HepG2 (cell line): Measurements from ENCODE around the gene HTR4. TPM values are rescaled to one million over a fixed set of nuclear protein-coding genes. Genes with fewer than 3 reads are reported as not detected.

Experiments
- ATAD3A ChIP-seq: sonication (generic); formaldehyde crosslinking; IDR thresholded peaks from 2 replicates; pipeline ENCODE4 v1.4.0; 2020; ENCODE audit warnings: missing genetic modification reagents
- CEBPB ChIP-seq: IDR thresholded peaks from 2 replicates; pipeline ENCODE4 v1.6.1; 2011; ENCODE audit warnings: low read depth, low read length, improper control_type of control experiment, borderline replicate concordance
- CENPBD1 ChIP-seq: sonication (generic); formaldehyde crosslinking; IDR thresholded peaks from 2 replicates; pipeline ENCODE4 v1.8.0; 2022; ENCODE audit warnings: missing genetic modification reagents, low read depth, mild to moderate bottlenecking, borderline replicate concordance
- CERS6 ChIP-seq: sonication (generic); formaldehyde crosslinking; IDR thresholded peaks from 2 replicates; pipeline ENCODE4 v1.5.0; 2020; ENCODE audit warnings: missing genetic modification reagents
- HMGXB4 ChIP-seq, 2 experiments: sonication (generic) in 1 of 2; formaldehyde crosslinking in 1 of 2; IDR thresholded peaks; 2 replicates each; pipeline versions ENCODE4 v1.4.0 to v1.6.1; 2018 to 2020; ENCODE audit warnings: missing genetic modification reagents in 2 of 2, borderline replicate concordance in 1 of 2, low read depth in 1 of 2, mild to moderate bottlenecking in 1 of 2, missing biosample characterization in 1 of 2
- MTF1 ChIP-seq: sonication (generic); formaldehyde crosslinking; IDR thresholded peaks from 2 replicates; pipeline ENCODE4 v1.5.0; 2020; ENCODE audit warnings: missing genetic modification reagents
- RERE ChIP-seq: IDR thresholded peaks from 2 replicates; pipeline ENCODE4 v1.6.1; 2016; ENCODE audit warnings: low read depth, missing genetic modification reagents, missing compliant biosample characterization
- RFXANK ChIP-seq: IDR thresholded peaks from 2 replicates; pipeline ENCODE4 v1.6.1; 2016
- SIN3B ChIP-seq: fragments of 150-350 bp; IDR thresholded peaks from 2 replicates; pipeline ENCODE4 v1.6.1; 2014; ENCODE audit warnings: low read length
- SRF ChIP-seq: IDR thresholded peaks from 2 replicates; pipeline ENCODE4 v1.6.1; 2011; ENCODE audit warnings: mild to moderate bottlenecking, low read depth, low read length, moderate library complexity
- TCF7 ChIP-seq: sonication (generic); IDR thresholded peaks from 2 replicates; pipeline ENCODE4 v1.6.1; 2016; ENCODE audit warnings: antibody characterized with exemption, low read depth
- TFAP4 ChIP-seq: sonication (generic); IDR thresholded peaks from 2 replicates; pipeline ENCODE4 v1.6.1; 2016; ENCODE audit warnings: low read depth, borderline replicate concordance
- ZFP41 ChIP-seq: sonication (generic); formaldehyde crosslinking; IDR thresholded peaks from 2 replicates; pipeline ENCODE4 v1.4.0; 2020; ENCODE audit warnings: mild to moderate bottlenecking, missing genetic modification reagents, borderline replicate concordance
- ZFP62 ChIP-seq: sonication (generic); formaldehyde crosslinking; IDR thresholded peaks from 2 replicates; pipeline ENCODE4 v1.4.0; 2020; ENCODE audit warnings: missing genetic modification reagents
- ZNF280B ChIP-seq: sonication (generic); formaldehyde crosslinking; IDR thresholded peaks from 2 replicates; pipeline ENCODE4 v1.5.0; 2020; ENCODE audit warnings: missing genetic modification reagents, mild to moderate bottlenecking, borderline replicate concordance
- ZNF501 ChIP-seq: sonication (generic); formaldehyde crosslinking; IDR thresholded peaks from 2 replicates; pipeline ENCODE4 v1.5.1; 2020; ENCODE audit warnings: mild to moderate bottlenecking, moderate library complexity, missing genetic modification reagents
- ZNF770 ChIP-seq: sonication (generic); formaldehyde crosslinking; IDR thresholded peaks from 2 replicates; pipeline ENCODE4 v1.5.0; 2020; ENCODE audit warnings: mild to moderate bottlenecking, missing genetic modification reagents
- polyA plus RNA-seq, 8 experiments: library from polyadenylated mRNA; depleted of rRNA in 3 of 8; stranded (reverse) in 7 of 8; unstranded in 1 of 8; fragments of >200 nt; fragmentation: Illumina TruSeq in 4 of 8; extraction: Trizol in 4 of 8; gene quantifications; 2 replicates each; pipeline versions ENCODE4 v1.2.1 to v1.2.3, GENCODE V29; 2011 to 2016; ENCODE audit warnings: low read depth in 4 of 8, missing spikeins in 1 of 8, mixed read lengths in 1 of 8; ENCODE audit not compliant: insufficient read depth in 1 of 8
- total RNA-seq, 5 experiments: library from RNA; depleted of rRNA; stranded (reverse); fragments of >200 nt; fragmentation: Illumina TruSeq; extraction: Trizol; gene quantifications; 2 replicates each; pipeline ENCODE4 v1.2.3, GENCODE V29; 2016; ENCODE audit warnings: low read depth in 1 of 5

Gene HTR4
- total and polyA plus RNA-seq, 2 of the 13 experiments (the other 11 are each of a cell fraction or from before 2014, with no cell fraction given): not detected

- TF ChIP-seq CERS6 (no peak), HMGXB4 (CRISPR knock-in tag; IDR thresholded peaks at IDR 0.05; ENCODE audit: borderline replicate concordance in 1 of 2, low read depth in 1 of 2) (no peak), TCF7 (peak; percentile 66), SIN3B (no peak), ZNF501 (CRISPR knock-in tag) (no peak), RFXANK (CRISPR knock-in tag) (no peak), ZFP62 (no peak), ZFP41 (CRISPR knock-in tag) (no peak), ZNF770 (CRISPR knock-in tag) (no peak), CEBPB (peak; percentile 53; the same call in 1 of the 2 replicates), TFAP4 (no peak), RERE (peak; percentile 66; the same call in 1 of the 2 replicates), ZNF280B (CRISPR knock-in tag) (no peak), SRF (no peak), ATAD3A (CRISPR knock-in tag) (no peak), MTF1 (CRISPR knock-in tag) (no peak), CENPBD1 (no peak)
These were observed 165.6 kb downstream of the HTR4 start (continued) for GRCh38 chr5:148488757-148489156.
